ENCODE results near the gene ERN2. TPM values are rescaled to one million over a fixed set of nuclear protein-coding genes. Genes with fewer than 3 reads are reported as not detected.

The ERN2 gene
- total and polyA plus RNA-seq, 2 experiments from 2014 or later, result 0.46 to 0.97 TPM

DNA sequence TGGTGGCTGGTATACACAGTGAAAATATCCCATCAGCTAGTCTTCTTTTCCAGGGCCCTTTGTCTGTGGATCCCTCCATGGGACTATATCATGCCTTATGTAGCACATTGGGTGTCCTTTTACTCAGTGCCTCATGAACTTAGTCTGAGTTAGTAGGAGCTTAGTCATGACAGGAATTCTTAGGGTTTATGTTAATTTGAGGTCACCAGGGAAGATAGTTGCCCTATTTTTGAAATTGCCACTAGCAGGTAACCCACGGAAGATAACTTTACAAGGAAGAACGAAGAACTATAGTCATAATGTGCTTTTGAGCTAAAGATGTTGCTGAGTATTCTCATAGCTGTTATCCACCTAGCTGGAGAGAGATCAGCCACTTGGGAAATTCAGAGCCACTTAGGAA, 49.1 kb downstream of the ERN2 start:
- no peaks in the 10 kb centered on the region for H3K9me2 ChIP-seq (replicated peaks; ENCODE audit: insufficient read depth)
- no peaks in the 10 kb centered on the region for H4K20me1 ChIP-seq (ENCODE audit: insufficient read depth, poor library complexity, severe bottlenecking)
- H3K4me1 ChIP-seq (ENCODE audit: insufficient read depth), result no peaks in the 10 kb centered on the region
- no peak overlapping the region for H3K4me3 ChIP-seq
- no peak overlapping the region for H3K27ac ChIP-seq
- H3K36me3 ChIP-seq (replicated peaks; ENCODE audit: insufficient read depth, low read depth), result no peaks in the 10 kb centered on the region
- H3K9me3 ChIP-seq (ENCODE audit: low read depth), result no peaks in the 10 kb centered on the region
- H2AFZ ChIP-seq, result no peak overlapping the region
- 90% methylated on average over 2 of the region's 2 CpGs for WGBS (ENCODE audit: low lambda C conversion rate, missing lambda C conversion rate)
- H3K79me2 ChIP-seq, result no peaks in the 10 kb centered on the region
- DNase-seq (ENCODE audit: low spot score), result no peak
- H3K4me2 ChIP-seq, result no peak overlapping the region
- TF ChIP-seq, protein P1, sequence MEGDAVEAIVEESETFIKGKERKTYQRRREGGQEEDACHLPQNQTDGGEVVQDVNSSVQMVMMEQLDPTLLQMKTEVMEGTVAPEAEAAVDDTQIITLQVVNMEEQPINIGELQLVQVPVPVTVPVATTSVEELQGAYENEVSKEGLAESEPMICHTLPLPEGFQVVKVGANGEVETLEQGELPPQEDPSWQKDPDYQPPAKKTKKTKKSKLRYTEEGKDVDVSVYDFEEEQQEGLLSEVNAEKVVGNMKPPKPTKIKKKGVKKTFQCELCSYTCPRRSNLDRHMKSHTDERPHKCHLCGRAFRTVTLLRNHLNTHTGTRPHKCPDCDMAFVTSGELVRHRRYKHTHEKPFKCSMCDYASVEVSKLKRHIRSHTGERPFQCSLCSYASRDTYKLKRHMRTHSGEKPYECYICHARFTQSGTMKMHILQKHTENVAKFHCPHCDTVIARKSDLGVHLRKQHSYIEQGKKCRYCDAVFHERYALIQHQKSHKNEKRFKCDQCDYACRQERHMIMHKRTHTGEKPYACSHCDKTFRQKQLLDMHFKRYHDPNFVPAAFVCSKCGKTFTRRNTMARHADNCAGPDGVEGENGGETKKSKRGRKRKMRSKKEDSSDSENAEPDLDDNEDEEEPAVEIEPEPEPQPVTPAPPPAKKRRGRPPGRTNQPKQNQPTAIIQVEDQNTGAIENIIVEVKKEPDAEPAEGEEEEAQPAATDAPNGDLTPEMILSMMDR (IDR thresholded peaks at IDR 0.05; ENCODE audit: poor library complexity), result no peak
- TF ChIP-seq EZH2phosphoT487 (IDR thresholded peaks at IDR 0.05; ENCODE audit: low read depth, severe bottlenecking, unreplicated experiment) (no peak), EZH2 (IDR thresholded peaks at IDR 0.05; ENCODE audit: borderline replicate concordance) (no peak)
- H3K27me3 ChIP-seq, result no peaks in the 10 kb centered on the region

DNA sequence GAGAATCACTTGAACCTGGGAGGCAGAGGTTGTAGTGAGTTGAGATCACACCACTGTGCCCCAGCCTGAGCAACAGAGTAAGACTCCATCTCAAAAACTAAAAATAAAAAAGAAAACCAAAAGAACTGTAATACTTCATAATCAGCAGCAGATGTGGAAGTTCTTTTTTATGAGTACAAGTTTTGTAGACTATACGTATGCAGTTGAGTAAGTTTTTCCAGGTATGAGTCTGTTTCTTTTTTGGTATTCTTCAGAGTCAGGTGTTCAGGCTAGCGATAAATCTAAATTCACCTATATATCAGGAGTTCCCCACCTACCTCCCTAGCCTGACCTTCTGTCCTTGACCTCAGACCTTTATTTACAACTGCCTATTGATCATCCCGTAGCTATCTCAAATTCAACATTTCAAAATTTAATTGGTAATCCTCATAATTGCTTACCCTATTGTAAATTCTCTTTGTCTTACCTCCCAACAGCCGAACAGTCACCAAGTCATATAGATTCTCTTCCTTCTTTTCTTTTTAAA, 61.0 kb downstream of the ERN2 start:
- no peak overlapping the region for H3K4me2 ChIP-seq
- no peaks in the 10 kb centered on the region for H3K9me2 ChIP-seq (replicated peaks; ENCODE audit: insufficient read depth)
- no peak for DNase-seq (ENCODE audit: low spot score)
- no peaks in the 10 kb centered on the region for H3K27me3 ChIP-seq
- WGBS (ENCODE audit: low lambda C conversion rate, missing lambda C conversion rate), result 90% methylated on average over 4 of the region's 4 CpGs
- H4K20me1 ChIP-seq (ENCODE audit: insufficient read depth, poor library complexity, severe bottlenecking), result peaks cover 3% of the 10 kb centered on the region
- H3K4me1 ChIP-seq (ENCODE audit: insufficient read depth), result no peaks in the 10 kb centered on the region
- no peaks in the 10 kb centered on the region for H3K9me3 ChIP-seq (ENCODE audit: low read depth)
- H3K27ac ChIP-seq, result no peak overlapping the region
- TF ChIP-seq EZH2 (IDR thresholded peaks at IDR 0.05; ENCODE audit: borderline replicate concordance) (no peak), EZH2phosphoT487 (IDR thresholded peaks at IDR 0.05; ENCODE audit: low read depth, severe bottlenecking, unreplicated experiment) (no peak)
- TF ChIP-seq, protein P1 (IDR thresholded peaks at IDR 0.05; ENCODE audit: poor library complexity), result no peak
- peaks cover 7% of the 10 kb centered on the region for H3K79me2 ChIP-seq
- H3K36me3 ChIP-seq (replicated peaks; ENCODE audit: insufficient read depth, low read depth), result no peaks in the 10 kb centered on the region
- H3K4me3 ChIP-seq, result no peak overlapping the region
- H2AFZ ChIP-seq, result no peak overlapping the region

DNA sequence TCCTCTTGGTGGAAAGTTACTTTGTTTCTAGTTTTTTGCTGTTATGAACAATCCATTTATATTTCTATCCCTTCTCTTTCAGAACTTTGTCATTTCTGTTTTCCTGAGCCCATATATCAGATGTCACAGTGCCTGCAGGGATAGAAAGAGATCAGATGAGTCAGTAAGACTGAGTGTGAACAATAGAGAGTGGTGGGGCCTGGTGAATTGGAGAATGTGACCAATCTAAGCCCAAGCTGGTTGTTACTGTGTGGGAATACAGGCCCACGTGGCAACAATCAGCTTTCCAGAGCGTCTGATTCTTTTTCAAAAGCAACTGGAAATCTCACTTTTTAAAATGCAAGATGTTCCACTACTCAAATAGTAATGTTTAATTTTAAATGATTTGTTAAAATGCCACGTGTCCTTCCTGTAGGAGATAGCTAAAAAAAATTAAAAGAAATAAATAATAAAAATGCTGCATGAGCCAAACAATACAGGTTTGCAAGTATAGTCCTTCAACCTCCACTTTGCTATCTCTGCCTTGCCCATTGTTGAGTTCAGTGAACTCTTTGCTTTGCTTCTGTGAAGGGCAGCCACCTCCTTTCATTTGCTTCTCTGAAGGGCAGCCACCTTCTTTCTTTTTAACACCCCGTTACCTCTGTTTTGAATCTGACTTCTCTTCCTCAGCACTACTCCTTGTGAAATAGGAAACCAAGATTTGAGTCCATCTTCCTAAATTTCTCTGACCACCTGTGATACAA, 62.2 kb downstream of the ERN2 start:
- Histone ChIP-seq H2AFZ (no peak overlapping the region), H3K4me3 (no peak overlapping the region), H3K36me3 (replicated peaks; ENCODE audit: insufficient read depth, low read depth) (no peaks in the 10 kb centered on the region), H3K9me2 (replicated peaks; ENCODE audit: insufficient read depth) (no peaks in the 10 kb centered on the region), H3K27ac (no peak overlapping the region), H3K79me2 (peaks cover 10% of the 10 kb centered on the region), H3K4me2 (no peak overlapping the region), H4K20me1 (ENCODE audit: insufficient read depth, poor library complexity, severe bottlenecking) (peaks cover 3% of the 10 kb centered on the region), H3K4me1 (ENCODE audit: insufficient read depth) (no peaks in the 10 kb centered on the region), H3K9me3 (ENCODE audit: low read depth) (no peaks in the 10 kb centered on the region), H3K27me3 (no peaks in the 10 kb centered on the region)
- no peak for TF ChIP-seq EZH2phosphoT487 (IDR thresholded peaks at IDR 0.05; ENCODE audit: low read depth, severe bottlenecking, unreplicated experiment)
- TF ChIP-seq, protein P1 (IDR thresholded peaks at IDR 0.05; ENCODE audit: poor library complexity), result no peak
- no peak for TF ChIP-seq EZH2 (IDR thresholded peaks at IDR 0.05; ENCODE audit: borderline replicate concordance)
- DNase-seq (ENCODE audit: low spot score), result no peak
- WGBS (ENCODE audit: low lambda C conversion rate, missing lambda C conversion rate), result 79% methylated on average over 4 of the region's 4 CpGs

Measured in hepatocyte (in vitro differentiated cells).